Fibroblast of skin of left quadriceps (primary cell): ENCODE data around the gene MRPS5.
"Not testable (repeated sequence)": the region's sequence is repeated elsewhere in the genome, so short reads cannot be mapped to it uniquely, and the experiment has no call there.

Experiments
- DNase-seq, 2 experiments: peaks; one replicate each; pipeline ENCODE4 v3.0.0-alpha.2; 2013; ENCODE audit warnings: low read depth in 2 of 2

The MRPS5 gene

GRCh38 chr2:95121407-95122196 is at the start of gene MRPS5:
MRPS5 (minus strand) TSS chr2:95121808; CDS start chr2:95121791, 17 bp downstream.
- peak; percentile 32 to 39 for DNase-seq

GRCh38 chr2:95166065-95166763 is 44.6 kb upstream of the MRPS5 start:
- no peak for DNase-seq

- peak; percentile 95 to 96 for DNase-seq
Measured at GRCh38 chr2:95165371-95166064, 43.9 kb upstream of the MRPS5 start, which contains the start of gene ZNF2. ZNF2 (plus strand) TSS chr2:95165809; CDS start chr2:95176227, 10,418 bp downstream.

- no peak for DNase-seq
Measured at GRCh38 chr2:95165030-95165370, 43.4 kb upstream of the MRPS5 start.

GRCh38 chr2:95159690-95160449 is 38.3 kb upstream of the MRPS5 start, which contains the start of gene ZNF514:
ZNF514 (minus strand) TSS chr2:95159848; CDS start chr2:95153253, 6,595 bp downstream.
- peak; percentile 38 to 48 for DNase-seq

- DNase-seq: peak in 1 of 2 experiments; percentile 11
Measured at GRCh38 chr2:95158891-95159619, 37.4 kb upstream of the MRPS5 start.

- no peak for DNase-seq
Measured at GRCh38 chr2:95158441-95158840, 36.8 kb upstream of the MRPS5 start.

- DNase-seq: no peak
Measured at GRCh38 chr2:95149397-95149984, 27.9 kb upstream of the MRPS5 start.

GRCh38 chr2:95143838-95144237 is 22.2 kb upstream of the MRPS5 start:
- DNase-seq: no peak

GRCh38 chr2:95138702-95139101 is 17.1 kb upstream of the MRPS5 start:
- no peak for DNase-seq

GRCh38 chr2:95122197-95122551 is 566 bp upstream of the MRPS5 start:
- DNase-seq: no peak

- DNase-seq: no peak
Measured at GRCh38 chr2:95121093-95121406, 558 bp downstream of the MRPS5 start.

GRCh38 chr2:95115418-95115817 is 6.2 kb downstream of the MRPS5 start:
- DNase-seq: peak in 1 of 2 experiments; percentile 11

- DNase-seq: no peak
Measured at GRCh38 chr2:95113464-95113863, 8.1 kb downstream of the MRPS5 start.

- no peak for DNase-seq
Measured at GRCh38 chr2:95110395-95110794, 11.2 kb downstream of the MRPS5 start.

GRCh38 chr2:95109260-95109659 is 12.3 kb downstream of the MRPS5 start:
- DNase-seq: no peak

- no peak for DNase-seq
Measured at GRCh38 chr2:95106081-95106480, 15.5 kb downstream of the MRPS5 start.

GRCh38 chr2:95104606-95105005 is 17.0 kb downstream of the MRPS5 start:
- DNase-seq: no peak

GRCh38 chr2:95099910-95100309 is 21.7 kb downstream of the MRPS5 start:
- no peak for DNase-seq

- not testable (repeated sequence) for DNase-seq
Measured at GRCh38 chr2:95098273-95098672, 23.3 kb downstream of the MRPS5 start.
